GM12891 (cell line): ENCODE measurements around the gene PLCD4.

Experiments
- PAX5 ChIP-seq: IDR thresholded peaks from 2 replicates; pipeline ENCODE4 v1.6.1; 2011; ENCODE audit warnings: low read length, moderate library complexity, mild to moderate bottlenecking; ENCODE audit not compliant: insufficient read depth, severe bottlenecking
- POLR2A ChIP-seq: IDR thresholded peaks from 2 replicates; pipeline ENCODE4 v1.6.1; 2011; ENCODE audit warnings: low read depth, low read length, control low read depth
- POLR2AphosphoS5 ChIP-seq: IDR thresholded peaks from 2 replicates; pipeline ENCODE4 v1.6.1; 2011; ENCODE audit warnings: low read depth, low read length, control low read depth
- SPI1 ChIP-seq: IDR thresholded peaks from 2 replicates; pipeline ENCODE4 v1.6.1; 2011; ENCODE audit warnings: low read depth, low read length, control low read depth
- TAF1 ChIP-seq: IDR thresholded peaks from 2 replicates; pipeline ENCODE4 v1.6.1; 2011; ENCODE audit warnings: low read depth, low read length, control low read depth

GRCh38 chr2:218680061-218680460 is 72.4 kb downstream of the PLCD4 start:
- TF ChIP-seq PAX5 (no peak), POLR2A (no peak), TAF1 (no peak), POLR2AphosphoS5 (no peak), SPI1 (no peak)
